ENCODE measurements around the gene ZBTB46.

ZBTB46 gene

GRCh38 chr20:63850689-63851547 lies 19.9 kb upstream of the ZBTB46 start:
- Histone ChIP-seq H3K4me2 (ENCODE audit: low read depth, low read length, poor library complexity, severe bottlenecking) (no peak overlapping the region), H3K9me3 (ENCODE audit: insufficient read depth, low read depth, low read length) (no peaks in the 10 kb centered on the region), H3K79me2 (ENCODE audit: insufficient read depth, low read length) (no peaks in the 10 kb centered on the region), H4K20me1 (ENCODE audit: insufficient read depth, low read length, poor library complexity, severe bottlenecking) (no peaks in the 10 kb centered on the region), H3K27me3 (ENCODE audit: insufficient read depth, low read length, poor library complexity, severe bottlenecking) (no peaks in the 10 kb centered on the region), H3F3A (ENCODE audit: low read depth) (no peaks in the 10 kb centered on the region), H3K36me3 (ENCODE audit: insufficient read depth, low read length) (no peaks in the 10 kb centered on the region), H3K9me2 (replicated peaks; ENCODE audit: low read depth, low read length) (no peaks in the 10 kb centered on the region), H2AFZ (ENCODE audit: low read length) (no peak overlapping the region), H3K4me3 (ENCODE audit: low read length, poor library complexity, severe bottlenecking) (no peak overlapping the region), H3K9ac (ENCODE audit: low read depth, low read length, poor library complexity, severe bottlenecking) (no peak overlapping the region), H3K4me1 (ENCODE audit: insufficient read depth, low read length, poor library complexity, severe bottlenecking) (peaks cover 43% of the 10 kb centered on the region)
- TF ChIP-seq EZH2phosphoT487 (IDR thresholded peaks at IDR 0.05; ENCODE audit: borderline replicate concordance), result no peak
- TF ChIP-seq, protein P1, sequence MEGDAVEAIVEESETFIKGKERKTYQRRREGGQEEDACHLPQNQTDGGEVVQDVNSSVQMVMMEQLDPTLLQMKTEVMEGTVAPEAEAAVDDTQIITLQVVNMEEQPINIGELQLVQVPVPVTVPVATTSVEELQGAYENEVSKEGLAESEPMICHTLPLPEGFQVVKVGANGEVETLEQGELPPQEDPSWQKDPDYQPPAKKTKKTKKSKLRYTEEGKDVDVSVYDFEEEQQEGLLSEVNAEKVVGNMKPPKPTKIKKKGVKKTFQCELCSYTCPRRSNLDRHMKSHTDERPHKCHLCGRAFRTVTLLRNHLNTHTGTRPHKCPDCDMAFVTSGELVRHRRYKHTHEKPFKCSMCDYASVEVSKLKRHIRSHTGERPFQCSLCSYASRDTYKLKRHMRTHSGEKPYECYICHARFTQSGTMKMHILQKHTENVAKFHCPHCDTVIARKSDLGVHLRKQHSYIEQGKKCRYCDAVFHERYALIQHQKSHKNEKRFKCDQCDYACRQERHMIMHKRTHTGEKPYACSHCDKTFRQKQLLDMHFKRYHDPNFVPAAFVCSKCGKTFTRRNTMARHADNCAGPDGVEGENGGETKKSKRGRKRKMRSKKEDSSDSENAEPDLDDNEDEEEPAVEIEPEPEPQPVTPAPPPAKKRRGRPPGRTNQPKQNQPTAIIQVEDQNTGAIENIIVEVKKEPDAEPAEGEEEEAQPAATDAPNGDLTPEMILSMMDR (conservative IDR thresholded peaks at IDR 0.05; ENCODE audit: low read length), result no peak

- no peak for TF ChIP-seq EZH2phosphoT487 (IDR thresholded peaks at IDR 0.05; ENCODE audit: borderline replicate concordance)
- TF ChIP-seq, protein P1 (conservative IDR thresholded peaks at IDR 0.05; ENCODE audit: low read length), result no peak
- Histone ChIP-seq H3K9me2 (replicated peaks; ENCODE audit: low read depth, low read length) (no peaks in the 10 kb centered on the region), H3K9ac (ENCODE audit: low read depth, low read length, poor library complexity, severe bottlenecking) (peak overlapping the region; percentile 69), H3K27me3 (ENCODE audit: insufficient read depth, low read length, poor library complexity, severe bottlenecking) (no peaks in the 10 kb centered on the region), H3K9me3 (ENCODE audit: insufficient read depth, low read depth, low read length) (no peaks in the 10 kb centered on the region), H3K36me3 (ENCODE audit: insufficient read depth, low read length) (no peaks in the 10 kb centered on the region), H2AFZ (ENCODE audit: low read length) (no peak overlapping the region; the same call in 1 of the 2 replicates), H3K4me2 (ENCODE audit: low read depth, low read length, poor library complexity, severe bottlenecking) (peak overlapping the region; percentile 58), H3K4me3 (ENCODE audit: low read length, poor library complexity, severe bottlenecking) (peak overlapping the region; percentile 14), H3F3A (ENCODE audit: low read depth) (no peaks in the 10 kb centered on the region), H3K79me2 (ENCODE audit: insufficient read depth, low read length) (no peaks in the 10 kb centered on the region), H4K20me1 (ENCODE audit: insufficient read depth, low read length, poor library complexity, severe bottlenecking) (no peaks in the 10 kb centered on the region), H3K4me1 (ENCODE audit: insufficient read depth, low read length, poor library complexity, severe bottlenecking) (peaks cover 54% of the 10 kb centered on the region)
Observed at GRCh38 chr20:63848003-63848911, 17.2 kb upstream of the ZBTB46 start.

DNA sequence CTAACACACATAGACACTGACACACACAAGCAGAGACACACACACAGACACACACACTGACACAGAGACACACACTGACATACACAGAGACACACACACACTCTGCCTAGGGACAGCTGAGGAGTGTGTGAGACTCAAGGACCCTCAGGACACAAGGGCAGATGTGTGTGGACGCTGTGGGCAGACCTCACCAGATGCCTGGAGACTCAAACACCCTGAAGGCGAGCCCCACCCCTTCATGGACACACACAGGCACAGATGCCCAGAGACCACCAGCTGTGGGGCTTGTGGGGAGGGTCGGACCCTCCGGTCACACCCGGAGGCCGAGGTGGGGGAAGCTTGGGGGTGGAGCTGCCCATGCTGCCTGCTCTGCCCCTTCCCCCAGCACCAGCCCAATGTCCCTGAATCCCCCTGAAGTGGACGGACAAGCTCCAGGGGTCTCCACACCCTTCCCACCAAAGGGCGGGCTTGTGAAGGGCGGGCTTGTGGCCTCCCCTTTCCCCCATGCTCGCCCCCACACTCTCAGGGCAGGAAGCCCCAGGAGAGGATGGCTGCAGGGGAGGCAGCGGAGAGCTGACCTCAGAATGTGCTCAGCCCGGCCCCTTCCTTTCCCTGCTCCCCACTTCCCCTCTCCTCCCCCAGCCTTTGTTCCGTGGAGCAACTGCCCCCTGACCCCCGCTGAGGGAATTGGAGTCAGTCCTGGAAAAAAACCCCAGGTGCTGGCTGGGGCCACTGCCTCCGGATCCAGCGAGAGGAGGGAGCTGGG lies 16.4 kb upstream of the ZBTB46 start:
- H3K4me1 ChIP-seq (ENCODE audit: insufficient read depth, low read length, poor library complexity, severe bottlenecking), result peaks cover 63% of the 10 kb centered on the region
- peak overlapping the region; percentile 14 for H3K4me3 ChIP-seq (ENCODE audit: low read length, poor library complexity, severe bottlenecking)
- H2AFZ ChIP-seq (ENCODE audit: low read length), result no peak overlapping the region; the same call in 1 of the 2 replicates
- H3K27me3 ChIP-seq (ENCODE audit: insufficient read depth, low read length, poor library complexity, severe bottlenecking), result no peaks in the 10 kb centered on the region
- peak overlapping the region; percentile 58 for H3K4me2 ChIP-seq (ENCODE audit: low read depth, low read length, poor library complexity, severe bottlenecking)
- H3K36me3 ChIP-seq (ENCODE audit: insufficient read depth, low read length), result no peaks in the 10 kb centered on the region
- H3F3A ChIP-seq (ENCODE audit: low read depth), result no peaks in the 10 kb centered on the region
- H3K9me2 ChIP-seq (replicated peaks; ENCODE audit: low read depth, low read length), result no peaks in the 10 kb centered on the region
- no peaks in the 10 kb centered on the region for H3K9me3 ChIP-seq (ENCODE audit: insufficient read depth, low read depth, low read length)
- H4K20me1 ChIP-seq (ENCODE audit: insufficient read depth, low read length, poor library complexity, severe bottlenecking), result no peaks in the 10 kb centered on the region
- peak overlapping the region; percentile 69 for H3K9ac ChIP-seq (ENCODE audit: low read depth, low read length, poor library complexity, severe bottlenecking)
- H3K79me2 ChIP-seq (ENCODE audit: insufficient read depth, low read length), result no peaks in the 10 kb centered on the region
- no peak for TF ChIP-seq EZH2phosphoT487 (IDR thresholded peaks at IDR 0.05; ENCODE audit: borderline replicate concordance)
- TF ChIP-seq, protein P1 (conservative IDR thresholded peaks at IDR 0.05; ENCODE audit: low read length), result no peak
